Measurements from ENCODE around the gene KCNQ2.

KCNQ2 gene

GRCh38 chr20:63397155-63397843 lies 75.2 kb downstream of the KCNQ2 start:
- Histone ChIP-seq H4K20me1 (ENCODE audit: low read depth, low read length) (no peaks in the 10 kb centered on the region), H2AFZ (ENCODE audit: low read depth, low read length, severe bottlenecking) (no peak overlapping the region), H3K27me3 (ENCODE audit: low read length) (no peaks in the 10 kb centered on the region), H3K79me2 (ENCODE audit: insufficient read depth, low read length) (no peaks in the 10 kb centered on the region), H3F3A (ENCODE audit: insufficient read depth) (no peaks in the 10 kb centered on the region), H3K36me3 (ENCODE audit: low read length) (no peaks in the 10 kb centered on the region), H3K9me2 (replicated peaks; ENCODE audit: insufficient read depth, low read length) (no peaks in the 10 kb centered on the region), H3K9me3 (ENCODE audit: insufficient read depth, low read length) (no peaks in the 10 kb centered on the region), H3K27ac (ENCODE audit: low read depth, low read length) (no peak overlapping the region), H3K9ac (ENCODE audit: low read length) (no peak overlapping the region), H3K4me3 (ENCODE audit: insufficient read depth, low read length, poor library complexity, severe bottlenecking) (no peak overlapping the region), H3K4me2 (ENCODE audit: low read depth, low read length, poor library complexity, severe bottlenecking) (no peak overlapping the region)
- TF ChIP-seq CTCF (IDR thresholded peaks at IDR 0.05; ENCODE audit: insufficient read depth, low read length, poor library complexity, severe bottlenecking) (no peak), EZH2phosphoT487 (conservative IDR thresholded peaks at IDR 0.05; ENCODE audit: low read length) (no peak)

DNA sequence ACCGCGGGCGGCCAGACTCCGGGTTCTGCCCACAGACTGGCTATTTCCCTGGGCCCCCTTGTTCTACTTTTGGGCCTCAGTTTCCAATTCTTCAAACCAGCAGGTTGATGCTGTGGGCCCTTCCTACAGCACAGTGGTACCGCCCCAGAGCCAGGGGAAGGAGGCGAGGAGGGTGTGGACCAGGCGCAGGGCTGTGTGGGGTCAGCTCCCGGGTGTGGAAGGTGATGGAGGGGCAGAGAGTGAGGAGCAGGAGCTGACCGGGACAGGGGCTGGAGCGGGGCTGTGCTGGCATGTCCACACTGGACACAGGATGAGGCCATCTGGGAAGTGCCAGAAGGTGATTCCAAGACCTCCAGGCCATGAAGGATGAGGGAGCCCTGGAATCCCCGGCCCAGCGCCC lies 76.2 kb downstream of the KCNQ2 start:
- Histone ChIP-seq H3K9me3 (ENCODE audit: insufficient read depth, low read length) (no peaks in the 10 kb centered on the region), H3K36me3 (ENCODE audit: low read length) (no peaks in the 10 kb centered on the region), H3F3A (ENCODE audit: insufficient read depth) (no peaks in the 10 kb centered on the region), H3K27me3 (ENCODE audit: low read length) (no peaks in the 10 kb centered on the region), H3K4me2 (ENCODE audit: low read depth, low read length, poor library complexity, severe bottlenecking) (no peak overlapping the region), H3K27ac (ENCODE audit: low read depth, low read length) (no peak overlapping the region), H3K9ac (ENCODE audit: low read length) (no peak overlapping the region), H3K4me3 (ENCODE audit: insufficient read depth, low read length, poor library complexity, severe bottlenecking) (no peak overlapping the region), H3K9me2 (replicated peaks; ENCODE audit: insufficient read depth, low read length) (no peaks in the 10 kb centered on the region), H2AFZ (ENCODE audit: low read depth, low read length, severe bottlenecking) (no peak overlapping the region), H4K20me1 (ENCODE audit: low read depth, low read length) (no peaks in the 10 kb centered on the region), H3K79me2 (ENCODE audit: insufficient read depth, low read length) (no peaks in the 10 kb centered on the region)
- no peak for TF ChIP-seq CTCF (IDR thresholded peaks at IDR 0.05; ENCODE audit: insufficient read depth, low read length, poor library complexity, severe bottlenecking)
- no peak for TF ChIP-seq EZH2phosphoT487 (conservative IDR thresholded peaks at IDR 0.05; ENCODE audit: low read length)

DNA sequence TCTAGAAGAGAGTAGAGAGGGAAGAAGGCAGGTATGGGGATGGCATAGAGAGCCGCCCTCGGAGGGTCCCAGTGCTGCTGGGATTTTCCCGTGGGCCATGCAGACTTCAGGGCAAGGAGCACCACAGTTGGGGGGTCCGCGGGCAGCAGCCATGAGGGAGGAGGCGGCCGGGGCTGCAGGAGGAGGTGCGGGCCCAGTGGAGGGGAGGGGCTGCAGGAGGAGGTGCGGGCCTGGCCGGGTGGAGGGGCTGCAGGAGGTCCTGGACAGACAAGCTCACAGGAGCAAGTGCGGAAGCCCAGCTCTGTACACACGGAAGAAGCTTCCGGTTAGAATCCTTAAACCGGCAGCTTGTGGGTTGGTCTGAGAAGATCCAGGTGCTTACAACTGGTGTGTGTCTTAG lies 76.7 kb downstream of the KCNQ2 start:
- H3K9me3 ChIP-seq (ENCODE audit: insufficient read depth, low read length) = no peaks in the 10 kb centered on the region
- no peaks in the 10 kb centered on the region for H3K36me3 ChIP-seq (ENCODE audit: low read length)
- H3K27ac ChIP-seq (ENCODE audit: low read depth, low read length) = no peak overlapping the region
- no peak overlapping the region for H3K9ac ChIP-seq (ENCODE audit: low read length)
- TF ChIP-seq EZH2phosphoT487 (conservative IDR thresholded peaks at IDR 0.05; ENCODE audit: low read length) = no peak
- no peak for TF ChIP-seq CTCF (IDR thresholded peaks at IDR 0.05; ENCODE audit: insufficient read depth, low read length, poor library complexity, severe bottlenecking)
- H3K4me3 ChIP-seq (ENCODE audit: insufficient read depth, low read length, poor library complexity, severe bottlenecking) = no peak overlapping the region
- H3K79me2 ChIP-seq (ENCODE audit: insufficient read depth, low read length) = no peaks in the 10 kb centered on the region
- H3F3A ChIP-seq (ENCODE audit: insufficient read depth) = no peaks in the 10 kb centered on the region
- no peaks in the 10 kb centered on the region for H3K27me3 ChIP-seq (ENCODE audit: low read length)
- no peak overlapping the region for H3K4me2 ChIP-seq (ENCODE audit: low read depth, low read length, poor library complexity, severe bottlenecking)
- no peaks in the 10 kb centered on the region for H4K20me1 ChIP-seq (ENCODE audit: low read depth, low read length)
- no peaks in the 10 kb centered on the region for H3K9me2 ChIP-seq (replicated peaks; ENCODE audit: insufficient read depth, low read length)
- no peak overlapping the region for H2AFZ ChIP-seq (ENCODE audit: low read depth, low read length, severe bottlenecking)

All from SU-DHL-6 (cell line).